Esophagus muscularis mucosa (tissue), 4 donors: ENCODE measurements around the gene NDUFA3.

Source experiments
- CTCF ChIP-seq, 3 experiments: fragments of 200-600 bp in 2 of 3; fragments of 450-650 bp in 1 of 3; sonication (generic) in 2 of 3; IDR thresholded peaks; one replicate each; pipeline ENCODE4 v1.5.1; 2017 to 2019; ENCODE audit warnings: antibody characterized with exemption in 3 of 3, mild to moderate bottlenecking in 2 of 3, moderate library complexity in 1 of 3
- EP300 ChIP-seq: sonication (generic); formaldehyde crosslinking; IDR thresholded peaks from one replicate; pipeline ENCODE4 v1.6.1; 2017; ENCODE audit warnings: antibody characterized with exemption
- POLR2A ChIP-seq: fragments of 450-650 bp; IDR thresholded peaks from one replicate; pipeline ENCODE4 v1.6.1; 2017; ENCODE audit warnings: antibody characterized with exemption, moderate library complexity, mild to moderate bottlenecking, low read depth
- POLR2AphosphoS5 ChIP-seq, 2 donors: sonication (generic); formaldehyde crosslinking; IDR thresholded peaks; one replicate each; pipeline ENCODE4 v1.6.1; 2017; ENCODE audit warnings: antibody characterized with exemption in 2 of 2

- TF ChIP-seq POLR2A (no peak), CTCF (IDR thresholded peaks at IDR 0.05) (no peak), EP300 (no peak), POLR2AphosphoS5 (IDR thresholded peaks at IDR 0.05) (no peak)
Observed at GRCh38 chr19:54151362-54152035, 48.8 kb downstream of the NDUFA3 start.
